WI38 (cell line): ENCODE data around the gene NDNF.

Experiments
- H3K4me3 ChIP-seq: 2 replicates; pipeline ENCODE4 v1.5.1; 2011; ENCODE audit warnings: low read depth, mild to moderate bottlenecking, control low read depth, low read length
- TF ChIP-seq, protein P1 (sequence below): IDR thresholded peaks from 2 replicates; pipeline ENCODE4 v1.5.1; 2012; ENCODE audit warnings: low read depth, mild to moderate bottlenecking, control low read depth, low read length

The NDNF gene

DNA sequence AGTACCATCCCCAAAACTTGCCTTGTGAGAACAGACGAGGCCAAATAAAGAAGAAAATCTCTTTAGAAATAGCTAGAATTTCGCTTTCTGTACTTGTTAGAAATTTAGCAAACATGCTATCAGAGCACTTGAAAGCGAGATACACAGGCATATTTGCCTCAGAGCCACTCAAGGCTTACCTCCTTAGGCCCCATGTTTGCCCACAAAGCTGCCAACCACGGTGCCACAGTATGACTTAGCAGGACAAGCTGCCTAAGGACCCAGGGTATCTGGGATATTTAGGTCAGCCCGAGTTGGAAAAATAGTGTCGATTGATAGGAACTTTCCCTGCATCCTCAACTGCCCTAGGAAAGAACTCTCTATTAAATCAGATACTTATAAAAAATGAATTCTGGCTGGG lies 24.2 kb downstream of the NDNF start:
- no peak overlapping the region for H3K4me3 ChIP-seq
- TF ChIP-seq, protein P1, sequence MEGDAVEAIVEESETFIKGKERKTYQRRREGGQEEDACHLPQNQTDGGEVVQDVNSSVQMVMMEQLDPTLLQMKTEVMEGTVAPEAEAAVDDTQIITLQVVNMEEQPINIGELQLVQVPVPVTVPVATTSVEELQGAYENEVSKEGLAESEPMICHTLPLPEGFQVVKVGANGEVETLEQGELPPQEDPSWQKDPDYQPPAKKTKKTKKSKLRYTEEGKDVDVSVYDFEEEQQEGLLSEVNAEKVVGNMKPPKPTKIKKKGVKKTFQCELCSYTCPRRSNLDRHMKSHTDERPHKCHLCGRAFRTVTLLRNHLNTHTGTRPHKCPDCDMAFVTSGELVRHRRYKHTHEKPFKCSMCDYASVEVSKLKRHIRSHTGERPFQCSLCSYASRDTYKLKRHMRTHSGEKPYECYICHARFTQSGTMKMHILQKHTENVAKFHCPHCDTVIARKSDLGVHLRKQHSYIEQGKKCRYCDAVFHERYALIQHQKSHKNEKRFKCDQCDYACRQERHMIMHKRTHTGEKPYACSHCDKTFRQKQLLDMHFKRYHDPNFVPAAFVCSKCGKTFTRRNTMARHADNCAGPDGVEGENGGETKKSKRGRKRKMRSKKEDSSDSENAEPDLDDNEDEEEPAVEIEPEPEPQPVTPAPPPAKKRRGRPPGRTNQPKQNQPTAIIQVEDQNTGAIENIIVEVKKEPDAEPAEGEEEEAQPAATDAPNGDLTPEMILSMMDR = no peak

DNA sequence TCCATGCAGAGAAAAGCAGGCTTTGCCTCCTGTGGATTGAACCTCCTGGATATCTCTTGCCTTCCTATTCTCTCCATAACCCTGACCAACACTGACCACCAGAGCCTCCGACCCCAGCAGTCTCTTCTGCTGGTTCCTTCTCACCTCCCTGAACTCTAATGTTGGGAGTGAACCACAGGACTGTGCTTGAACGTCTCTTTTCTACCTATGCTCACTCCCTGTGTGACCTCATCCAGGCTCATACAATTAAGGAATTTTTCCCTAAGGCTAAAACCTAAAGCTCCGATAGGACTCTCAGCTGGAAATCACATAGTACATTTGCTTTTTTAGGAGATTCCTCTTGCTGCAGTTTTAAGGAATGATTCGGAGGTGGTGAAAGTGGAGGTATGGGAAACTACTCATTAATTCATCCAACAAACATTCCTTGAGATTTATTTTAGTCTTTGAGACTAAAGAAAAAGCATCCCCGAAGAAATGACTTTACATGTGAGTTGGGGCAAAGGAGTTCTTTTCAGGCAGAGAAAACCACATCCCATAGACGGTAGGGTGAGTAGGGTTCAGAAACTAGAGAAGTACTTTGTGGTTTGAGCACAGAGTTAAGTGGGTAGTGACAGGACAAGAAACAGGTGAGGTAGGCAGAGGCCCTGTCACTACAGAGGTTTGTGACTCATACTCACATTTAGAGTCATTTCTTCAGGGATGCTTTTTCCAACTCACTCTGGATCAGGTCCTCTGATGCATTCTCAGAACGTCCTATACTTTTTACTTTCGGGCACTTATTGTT lies 30.8 kb downstream of the NDNF start:
- H3K4me3 ChIP-seq = no peak overlapping the region
- TF ChIP-seq, protein P1 = no peak

DNA sequence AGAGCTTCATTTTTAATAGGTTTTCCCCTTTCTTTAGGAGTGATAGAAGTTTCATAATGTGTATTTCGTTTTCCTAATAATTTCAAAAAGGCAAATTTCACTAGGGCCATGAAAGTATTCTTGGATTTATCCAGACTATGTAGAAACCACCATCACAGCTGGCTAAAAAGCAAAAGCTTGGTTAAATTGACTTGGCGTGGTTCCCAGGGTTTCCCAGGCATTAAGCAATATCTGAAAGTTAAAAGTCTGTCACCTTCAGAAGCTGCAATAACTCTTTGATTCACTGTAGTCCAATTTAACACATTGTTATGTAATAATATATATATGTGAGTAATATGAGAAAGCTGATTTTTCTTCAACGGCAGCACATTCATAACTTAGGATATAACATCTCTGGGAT lies 38.3 kb downstream of the NDNF start:
- TF ChIP-seq, protein P1 = no peak
- H3K4me3 ChIP-seq = no peak overlapping the region

DNA sequence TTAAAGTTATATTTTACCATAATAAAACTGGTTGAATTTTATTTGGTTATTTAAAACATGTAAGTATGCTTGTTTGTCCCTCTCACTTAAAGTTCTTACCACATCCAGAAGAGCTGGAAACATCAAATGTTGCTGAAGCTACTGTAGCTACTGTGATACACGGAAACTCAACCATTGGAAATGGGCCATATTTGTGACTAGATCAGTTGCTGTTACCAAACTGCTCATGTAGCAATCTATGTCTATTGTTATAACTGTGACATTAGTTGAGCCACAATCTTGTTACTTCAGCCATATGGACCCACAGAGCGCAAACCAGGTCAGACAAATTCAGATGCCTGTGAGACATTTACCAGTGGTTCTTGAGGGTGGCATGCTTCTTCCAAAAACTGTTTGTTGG lies 41.6 kb downstream of the NDNF start:
- TF ChIP-seq, protein P1 = no peak
- no peak overlapping the region for H3K4me3 ChIP-seq

DNA sequence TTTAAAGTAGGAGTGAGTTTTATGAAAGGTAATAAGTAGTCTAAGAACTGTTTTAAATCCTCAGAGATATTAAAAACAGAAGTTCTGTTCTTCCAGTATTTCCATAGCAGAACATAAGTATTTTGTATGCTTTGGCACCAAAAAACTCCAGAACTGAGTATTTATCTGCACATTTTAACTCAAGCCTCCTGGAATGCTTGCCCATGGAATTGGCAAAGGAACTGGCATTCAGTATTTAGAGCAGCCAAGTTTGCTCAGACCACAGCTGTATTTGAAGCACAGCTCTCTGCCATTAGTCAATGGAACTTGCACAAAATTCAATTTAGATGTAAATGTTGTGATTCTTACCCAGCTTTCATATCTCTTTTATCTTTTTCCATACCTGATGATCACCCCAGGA lies 42.2 kb downstream of the NDNF start:
- TF ChIP-seq, protein P1 = no peak
- no peak overlapping the region for H3K4me3 ChIP-seq

DNA sequence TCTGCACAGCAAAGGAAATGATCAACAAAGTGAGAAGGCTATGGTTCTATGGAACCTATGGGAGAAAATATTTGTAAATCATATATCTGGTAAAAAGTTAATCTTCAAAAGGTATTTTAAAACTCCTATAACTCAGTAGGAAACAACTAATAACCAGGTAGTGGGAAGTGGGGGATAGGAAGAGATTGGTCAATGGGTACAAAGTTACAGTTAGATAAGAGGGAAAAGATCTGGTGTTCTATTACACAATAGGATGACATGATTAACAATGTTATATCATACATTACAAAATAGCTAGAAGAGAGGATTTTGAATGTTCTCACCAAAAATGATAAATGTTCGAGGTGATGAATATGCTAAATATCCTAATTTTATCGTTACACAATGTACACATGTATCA lies 46.3 kb downstream of the NDNF start:
- TF ChIP-seq, protein P1 = no peak
- H3K4me3 ChIP-seq = no peak overlapping the region

DNA sequence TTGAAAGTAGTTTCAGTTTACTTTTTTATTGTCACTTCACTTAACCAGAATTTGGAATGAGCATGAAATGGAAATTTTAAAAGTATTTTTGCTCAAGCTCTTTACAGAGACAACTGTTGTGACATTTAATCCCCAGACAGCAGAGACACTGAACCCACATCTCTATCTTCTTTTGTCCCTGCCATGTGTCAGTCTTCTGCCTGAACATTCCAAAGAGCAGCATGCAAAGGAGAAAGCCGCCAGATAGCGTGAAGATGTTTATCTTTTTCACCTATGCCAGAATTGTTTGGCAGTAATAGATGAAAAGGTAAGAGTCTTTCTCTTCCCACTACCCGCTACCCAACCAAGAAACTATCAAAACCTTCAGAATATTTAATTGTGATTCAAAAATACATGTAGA lies 46.8 kb downstream of the NDNF start:
- TF ChIP-seq, protein P1 = no peak
- H3K4me3 ChIP-seq = no peak overlapping the region
